H1 (cell line): ENCODE results near the gene OR52K1. TPM values are rescaled to one million over a fixed set of nuclear protein-coding genes. Genes with fewer than 3 reads are reported as not detected.

Experiments used
- BCL11A ChIP-seq, 2 experiments: IDR thresholded peaks; one replicate each; pipeline ENCODE4 v1.6.1; 2011; ENCODE audit warnings: low read depth in 2 of 2, low read length in 2 of 2, mild to moderate bottlenecking in 2 of 2
- BRCA1 ChIP-seq: IDR thresholded peaks from 2 replicates; pipeline ENCODE4 v1.6.1; 2012; ENCODE audit warnings: low read depth, low read length, improper control_type of control experiment
- CBX8 ChIP-seq: fragments of 300-800, 300-1000 bp; sonication (generic); IDR thresholded peaks from 2 replicates; pipeline ENCODE4 v1.7.1; 2016; ENCODE audit warnings: low read depth, low read length, borderline replicate concordance
- CHD7 ChIP-seq: fragments of 300-600 bp; sonication (generic); IDR thresholded peaks from 2 replicates; pipeline ENCODE4 v1.7.1; 2012; ENCODE audit warnings: low read length, moderate library complexity, mild to moderate bottlenecking, inconsistent platforms; ENCODE audit not compliant: insufficient replicate concordance
- SP4 ChIP-seq: IDR thresholded peaks from 2 replicates; pipeline ENCODE4 v1.6.1; 2012; ENCODE audit warnings: low read length, inconsistent platforms
- polyA plus RNA-seq, 7 experiments: library from polyadenylated mRNA; depleted of rRNA in 3 of 7; stranded (reverse) in 5 of 7; unstranded in 2 of 7; fragments of >200 nt in 5 of 7; fragments of 200-250 nt in 2 of 7; gene quantifications; 1 replicate in 5 of 7; 2 replicates in 1 of 7; 4 replicates in 1 of 7; pipeline versions ENCODE4 v1.2.1 to v1.2.3, GENCODE V29; 2011 to 2013; ENCODE audit warnings: missing spikeins in 2 of 7, mixed read lengths in 2 of 7
- total RNA-seq: library from RNA; stranded (reverse); fragmentation: NEBNext Ultra II Directional; extraction: Animal tissue kit (Norgen Biotek cat#: 25700); gene quantifications from 2 replicates; pipeline ENCODE4 v1.2.1, GENCODE V29; 2021
- TF ChIP-seq, protein P1 (sequence below): IDR thresholded peaks from 2 replicates; pipeline ENCODE4 v1.6.1; 2011; ENCODE audit warnings: low read length, improper control_type of control experiment

Gene OR52K1
- total and polyA plus RNA-seq, 2 of the 8 experiments (the other 6 are each of a cell fraction or from before 2014, with no cell fraction given) = not detected

- TF ChIP-seq CHD7 = no peak
- TF ChIP-seq BCL11A (IDR thresholded peaks at IDR 0.05; ENCODE audit: low read depth in 2 of 2, low read length in 2 of 2) = no peak
- no peak for TF ChIP-seq BRCA1
- TF ChIP-seq, protein P1, sequence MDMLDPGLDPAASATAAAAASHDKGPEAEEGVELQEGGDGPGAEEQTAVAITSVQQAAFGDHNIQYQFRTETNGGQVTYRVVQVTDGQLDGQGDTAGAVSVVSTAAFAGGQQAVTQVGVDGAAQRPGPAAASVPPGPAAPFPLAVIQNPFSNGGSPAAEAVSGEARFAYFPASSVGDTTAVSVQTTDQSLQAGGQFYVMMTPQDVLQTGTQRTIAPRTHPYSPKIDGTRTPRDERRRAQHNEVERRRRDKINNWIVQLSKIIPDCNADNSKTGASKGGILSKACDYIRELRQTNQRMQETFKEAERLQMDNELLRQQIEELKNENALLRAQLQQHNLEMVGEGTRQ = no peak
- no peak for TF ChIP-seq SP4
- TF ChIP-seq CBX8 = no peak
Measured at GRCh38 chr11:4493480-4493818, 11.0 kb downstream of the OR52K1 start (continued).
